Activated CD8-positive, alpha-beta T cell treated with anti-CD3 and anti-CD28 coated beads for 36 hours (primary cell): Measurements from ENCODE around the gene USP49. TPM values are rescaled to one million over a fixed set of nuclear protein-coding genes. Genes with fewer than 3 reads are reported as not detected.
"Not testable (repeated sequence)": the region's sequence is repeated elsewhere in the genome, so short reads cannot be mapped to it uniquely, and the experiment has no call there.

Source experiments
- ATAC-seq: fragments of 200-7000 bp; cut with Tn5 transposase; one replicate; pipeline ENCODE4 v1.10.0; 2021; ENCODE audit warnings: mild to moderate bottlenecking, moderate library complexity
- CTCF ChIA-PET: fragments of 350-600 bp; sonication (Branson Sonifier 250); formaldehyde crosslinking; loops from one replicate; lab custom pipeline; 2021; ENCODE audit warnings: antibody characterized with exemption; lab: Charles Lee
- POLR2A ChIA-PET: fragments of 350-600 bp; sonication (Branson Sonifier 250); formaldehyde crosslinking; loops from one replicate; lab custom pipeline; 2021; ENCODE audit warnings: antibody characterized with exemption; lab: Charles Lee
- DNase-seq: peaks from one replicate; pipeline ENCODE4 v3.0.0-alpha.2; 2020
- H3K27ac Mint-ChIP-seq: one replicate; pipeline ENCODE4 v1.8.0; 2021; ENCODE audit warnings: mild to moderate bottlenecking, mixed read lengths
- H3K27me3 Mint-ChIP-seq: one replicate; pipeline ENCODE4 v1.8.0; 2021; ENCODE audit warnings: mixed read lengths
- H3K36me3 Mint-ChIP-seq: one replicate; pipeline ENCODE4 v1.8.0; 2021; ENCODE audit warnings: low read depth, mixed read lengths
- H3K4me1 Mint-ChIP-seq: one replicate; pipeline ENCODE4 v1.8.0; 2021; ENCODE audit warnings: low read depth, mixed read lengths
- H3K4me3 Mint-ChIP-seq: one replicate; pipeline ENCODE4 v1.8.0; 2021; ENCODE audit warnings: mild to moderate bottlenecking, moderate library complexity, mixed read lengths
- H3K9me3 Mint-ChIP-seq: one replicate; pipeline ENCODE4 v1.8.0; 2021; ENCODE audit warnings: mixed read lengths
- intact Hi-C: fragments of 100-400 bp; cut with micrococcal nuclease; formaldehyde crosslinking; loops from one replicate; pipeline ENCODE4 v1.10.0; 2022
- total RNA-seq, 2 experiments: library from RNA; stranded (reverse); gene quantifications; one replicate each; pipeline ENCODE4 v1.2.3, GENCODE V29; 2021
- TF ChIP-seq, protein P1 (sequence below): fragments of 200-600 bp; IDR thresholded peaks from one replicate; pipeline ENCODE4 v1.8.0; 2022; ENCODE audit warnings: antibody characterized with exemption, mild to moderate bottlenecking

The USP49 gene
- total RNA-seq, 2 experiments from 2014 or later, result 5.7 to 5.9 TPM

GRCh38 chr6:41814629-41815028 lies 80.5 kb downstream of the USP49 start:
- ATAC-seq (no peak), DNase-seq (no peak)
- intact Hi-C loops, result no loop called here
- POLR2A ChIA-PET, result no interaction called here
- Mint-ChIP-seq H3K27ac (no peak overlapping the region), H3K27me3 (no peaks in the 10 kb centered on the region), H3K36me3 (no peaks in the 10 kb centered on the region), H3K4me1 (no peaks in the 10 kb centered on the region), H3K9me3 (no peaks in the 10 kb centered on the region), H3K4me3 (no peak overlapping the region)
- TF ChIP-seq, protein P1, sequence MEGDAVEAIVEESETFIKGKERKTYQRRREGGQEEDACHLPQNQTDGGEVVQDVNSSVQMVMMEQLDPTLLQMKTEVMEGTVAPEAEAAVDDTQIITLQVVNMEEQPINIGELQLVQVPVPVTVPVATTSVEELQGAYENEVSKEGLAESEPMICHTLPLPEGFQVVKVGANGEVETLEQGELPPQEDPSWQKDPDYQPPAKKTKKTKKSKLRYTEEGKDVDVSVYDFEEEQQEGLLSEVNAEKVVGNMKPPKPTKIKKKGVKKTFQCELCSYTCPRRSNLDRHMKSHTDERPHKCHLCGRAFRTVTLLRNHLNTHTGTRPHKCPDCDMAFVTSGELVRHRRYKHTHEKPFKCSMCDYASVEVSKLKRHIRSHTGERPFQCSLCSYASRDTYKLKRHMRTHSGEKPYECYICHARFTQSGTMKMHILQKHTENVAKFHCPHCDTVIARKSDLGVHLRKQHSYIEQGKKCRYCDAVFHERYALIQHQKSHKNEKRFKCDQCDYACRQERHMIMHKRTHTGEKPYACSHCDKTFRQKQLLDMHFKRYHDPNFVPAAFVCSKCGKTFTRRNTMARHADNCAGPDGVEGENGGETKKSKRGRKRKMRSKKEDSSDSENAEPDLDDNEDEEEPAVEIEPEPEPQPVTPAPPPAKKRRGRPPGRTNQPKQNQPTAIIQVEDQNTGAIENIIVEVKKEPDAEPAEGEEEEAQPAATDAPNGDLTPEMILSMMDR, result no peak
- CTCF ChIA-PET, result interaction anchor here (0.9 to 2.4 kb wide), 4 partner anchors 27 to 290 kb away, joined by 3 to 5 read pairs (median 4); partner anchors contain the start of gene TOMM6

DNA sequence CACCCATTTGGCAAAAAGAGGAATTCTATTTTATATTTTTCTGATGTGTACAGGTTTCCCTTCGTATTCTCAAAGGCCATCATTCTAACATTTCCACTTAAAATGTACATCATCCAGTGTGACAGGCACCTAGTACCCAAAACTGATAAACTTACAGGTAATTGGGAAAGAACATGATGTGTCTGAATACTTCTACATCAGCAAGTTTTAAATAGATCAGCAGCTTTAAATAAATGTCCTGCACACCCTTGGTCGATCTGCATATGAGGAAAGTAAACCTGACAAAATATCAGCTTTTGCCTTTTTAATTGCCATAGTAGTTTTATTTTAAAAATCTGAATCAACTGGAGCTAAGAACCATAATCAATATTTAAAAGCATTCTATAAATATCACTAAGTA lies 81.2 kb downstream of the USP49 start:
- H3K4me1 Mint-ChIP-seq, result no peaks in the 10 kb centered on the region
- ChIA-PET POLR2A (interaction anchor here (0.6 to 1.0 kb wide), 2 partner anchors 19 to 275 kb away, joined by 3 read pairs; no protein-coding TSS in a partner anchor), CTCF (interaction anchor here (0.9 to 2.4 kb wide), 4 partner anchors 27 to 290 kb away, joined by 3 to 5 read pairs (median 4); partner anchors contain the start of genes BYSL, MED20 and TOMM6)
- H3K9me3 Mint-ChIP-seq, result no peaks in the 10 kb centered on the region
- TF ChIP-seq, protein P1, result no peak
- H3K27me3 Mint-ChIP-seq, result no peaks in the 10 kb centered on the region
- no peak for ATAC-seq
- intact Hi-C loops, result no loop called here
- no peak overlapping the region for H3K27ac Mint-ChIP-seq
- no peaks in the 10 kb centered on the region for H3K36me3 Mint-ChIP-seq
- H3K4me3 Mint-ChIP-seq, result no peak overlapping the region
- no peak for DNase-seq

GRCh38 chr6:41813469-41813868 lies 81.7 kb downstream of the USP49 start:
- ChIA-PET CTCF (interaction anchor here (0.9 to 2.4 kb wide), 4 partner anchors 26 to 291 kb away, joined by 3 to 5 read pairs (median 4); partner anchors contain the start of genes BYSL, MED20 and TOMM6), POLR2A (interaction anchor here (0.6 to 1.0 kb wide), 2 partner anchors 19 to 274 kb away, joined by 3 read pairs; no protein-coding TSS in a partner anchor)
- intact Hi-C loops, result no loop called here
- no peak for DNase-seq
- ATAC-seq, result no peak
- Mint-ChIP-seq H3K27ac (no peak overlapping the region), H3K4me3 (no peak overlapping the region), H3K27me3 (no peaks in the 10 kb centered on the region), H3K9me3 (no peaks in the 10 kb centered on the region), H3K36me3 (no peaks in the 10 kb centered on the region), H3K4me1 (no peaks in the 10 kb centered on the region)
- TF ChIP-seq, protein P1, result no peak

DNA sequence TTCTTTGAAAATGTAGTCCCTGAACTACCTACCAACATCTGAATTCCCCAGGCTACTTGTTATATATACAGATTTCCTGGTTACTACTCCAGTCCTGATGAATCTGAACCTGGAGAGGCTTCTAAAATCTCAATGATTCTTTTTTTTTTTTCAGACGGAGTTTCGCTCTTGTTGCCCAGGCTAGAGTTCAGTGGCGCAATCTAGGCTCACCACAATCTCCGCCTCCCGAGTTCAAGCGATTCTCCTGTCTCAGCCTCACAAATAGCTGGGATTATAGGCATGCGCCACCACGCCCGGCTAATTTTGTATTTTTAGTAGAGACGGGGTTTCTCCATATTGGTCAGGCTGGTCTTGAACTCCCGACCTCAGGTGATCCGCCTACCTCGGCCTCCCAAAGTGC lies 83.2 kb downstream of the USP49 start:
- intact Hi-C loops, H3K4me1 Mint-ChIP-seq, H3K27me3 Mint-ChIP-seq, POLR2A ChIA-PET, H3K36me3 Mint-ChIP-seq, DNase-seq, H3K27ac Mint-ChIP-seq, H3K9me3 Mint-ChIP-seq, ATAC-seq, CTCF ChIA-PET, H3K4me3 Mint-ChIP-seq: not testable (repeated sequence)

GRCh38 chr6:41811095-41811494 lies 84.1 kb downstream of the USP49 start:
- no peaks in the 10 kb centered on the region for H3K9me3 Mint-ChIP-seq
- no peaks in the 10 kb centered on the region for H3K36me3 Mint-ChIP-seq
- no peaks in the 10 kb centered on the region for H3K4me1 Mint-ChIP-seq
- no peak overlapping the region for H3K4me3 Mint-ChIP-seq
- no peaks in the 10 kb centered on the region for H3K27me3 Mint-ChIP-seq
- no peak overlapping the region for H3K27ac Mint-ChIP-seq
- intact Hi-C loops, result no loop called here
- TF ChIP-seq, protein P1, result no peak
- ATAC-seq (no peak), DNase-seq (no peak)
- CTCF ChIA-PET, result no interaction called here
- POLR2A ChIA-PET, result no interaction called here
